ENCODE data around the gene ANKRD28. TPM values are rescaled to one million over a fixed set of nuclear protein-coding genes. Genes with fewer than 3 reads are reported as not detected.

The ANKRD28 gene
- total RNA-seq, result 30.1 and 42.4 TPM in 2 replicates

GRCh38 chr3:15797642-15798303 is at the start of gene ANKRD28:
Gene ANKRD28, minus strand, starts transcription at chr3:15797979. Its CDS starts 1,458 bp downstream, at chr3:15796521.

Other genes starting within 250 kb of the ANKRD28 start
- gene HACL1, start 196.4 kb downstream of the ANKRD28 start, total RNA-seq, result 10.6 and 11.0 TPM in 2 replicates
- gene BTD, start 196.2 kb downstream of the ANKRD28 start, total RNA-seq, result 8.9 and 15.9 TPM in 2 replicates